Neural cell (in vitro differentiated cells): ENCODE measurements around the gene ADARB2. TPM values are rescaled to one million over a fixed set of nuclear protein-coding genes. Genes with fewer than 3 reads are reported as not detected.

ENCODE experiments used
- H2AFZ ChIP-seq: fragments of 200-600, 300-800 bp; sonication (generic), shearing (Covaris generic); 2 replicates; pipeline ENCODE4 v1.6.0; 2014; ENCODE audit warnings: low read depth, mild to moderate bottlenecking, antibody characterized with exemption, low read length, moderate library complexity
- H3F3A ChIP-seq: fragments of 200-600 bp; shearing (Covaris generic); 2 replicates; pipeline ENCODE4 v1.6.1; 2016; ENCODE audit warnings: mild to moderate bottlenecking, moderate library complexity, mixed read lengths, antibody characterized with exemption, low read length; ENCODE audit not compliant: insufficient read depth, poor library complexity, severe bottlenecking
- H3K27ac ChIP-seq: fragments of 200-600, 300-800 bp; sonication (generic), shearing (Covaris generic); 2 replicates; pipeline ENCODE4 v1.5.1; 2014; ENCODE audit warnings: mild to moderate bottlenecking, low read length, moderate library complexity
- H3K27me3 ChIP-seq: fragments of 300-800, 200-600 bp; sonication (generic), shearing (Covaris generic); 2 replicates; pipeline ENCODE4 v1.6.0; 2014; ENCODE audit warnings: mild to moderate bottlenecking, low read depth, low read length, moderate library complexity; ENCODE audit not compliant: insufficient read depth
- H3K36me3 ChIP-seq: fragments of 300-800, 200-600 bp; sonication (generic), shearing (Covaris generic); 2 replicates; pipeline ENCODE4 v1.5.1; 2014; ENCODE audit warnings: mild to moderate bottlenecking, antibody characterized with exemption, low read length, moderate library complexity; ENCODE audit not compliant: insufficient read depth
- H3K4me2 ChIP-seq: fragments of 300-800, 200-600 bp; sonication (generic), shearing (Covaris generic); 2 replicates; pipeline ENCODE4 v1.6.0; 2014; ENCODE audit warnings: mild to moderate bottlenecking, low read length
- H3K4me3 ChIP-seq: fragments of 300-800, 200-600 bp; sonication (generic), shearing (Covaris generic); 2 replicates; pipeline ENCODE4 v1.5.1; 2014; ENCODE audit warnings: mild to moderate bottlenecking, low read length, moderate library complexity
- H3K79me2 ChIP-seq: fragments of 200-600 bp; shearing (Covaris generic); replicated peaks from 2 replicates; pipeline ENCODE4 v1.6.0; 2014; ENCODE audit warnings: mild to moderate bottlenecking, low read length, moderate library complexity; ENCODE audit not compliant: insufficient read depth
- H3K9ac ChIP-seq: fragments of 300-800, 200-600 bp; sonication (generic), shearing (Covaris generic); 2 replicates; pipeline ENCODE4 v1.6.1; 2016; ENCODE audit warnings: mild to moderate bottlenecking, low read length, mixed read lengths
- H3K9me2 ChIP-seq: fragments of 200-600 bp; shearing (Covaris generic); 2 replicates; pipeline ENCODE4 v1.6.1; 2016; ENCODE audit warnings: mild to moderate bottlenecking, low read length, mixed read lengths; ENCODE audit not compliant: insufficient read depth
- H3K9me3 ChIP-seq: fragments of 200-600, 300-800 bp; sonication (generic), shearing (Covaris generic); 2 replicates; pipeline ENCODE4 v1.6.1; 2016; ENCODE audit warnings: mild to moderate bottlenecking, mixed run types, low read length, moderate library complexity, mixed read lengths
- H4K20me1 ChIP-seq: fragments of 200-600 bp; shearing (Covaris generic); 2 replicates; pipeline ENCODE4 v1.6.1; 2016; ENCODE audit warnings: mild to moderate bottlenecking, mixed run types; ENCODE audit not compliant: insufficient read depth
- CTCF ChIP-seq: fragments of 450-650 bp; IDR thresholded peaks from 2 replicates; pipeline ENCODE4 v1.5.1; 2014; ENCODE audit warnings: antibody characterized with exemption, mild to moderate bottlenecking, moderate library complexity; ENCODE audit not compliant: poor library complexity, severe bottlenecking
- EP300 ChIP-seq: fragments of 450-650 bp; conservative IDR thresholded peaks from 2 replicates; pipeline ENCODE4 v1.6.1; 2014; ENCODE audit warnings: antibody characterized with exemption, mild to moderate bottlenecking, moderate library complexity; ENCODE audit not compliant: poor library complexity, severe bottlenecking
- EZH2 ChIP-seq: fragments of 200-600, 300-800 bp; shearing (Covaris generic), sonication (generic); IDR thresholded peaks from 2 replicates; pipeline ENCODE4 v1.6.1; 2014; ENCODE audit warnings: antibody characterized with exemption, low read length, borderline replicate concordance, mild to moderate bottlenecking; ENCODE audit not compliant: insufficient read depth, poor library complexity, severe bottlenecking
- MXI1 ChIP-seq: fragments of 450-650 bp; conservative IDR thresholded peaks from 2 replicates; pipeline ENCODE4 v1.6.1; 2014; ENCODE audit warnings: antibody characterized with exemption, mild to moderate bottlenecking; ENCODE audit not compliant: poor library complexity, severe bottlenecking
- POLR2AphosphoS5 ChIP-seq: IDR thresholded peaks from 2 replicates; pipeline ENCODE4 v1.6.1; 2012
- RAD21 ChIP-seq: fragments of 450-650 bp; conservative IDR thresholded peaks from 2 replicates; pipeline ENCODE4 v1.6.1; 2014; ENCODE audit warnings: antibody characterized with exemption, mild to moderate bottlenecking, moderate library complexity
- SMC3 ChIP-seq: fragments of 450-650 bp; conservative IDR thresholded peaks from 2 replicates; pipeline ENCODE4 v1.6.1; 2014; ENCODE audit warnings: antibody characterized with exemption, mild to moderate bottlenecking, moderate library complexity; ENCODE audit not compliant: poor library complexity
- TAF1 ChIP-seq: IDR thresholded peaks from 2 replicates; pipeline ENCODE4 v1.6.1; 2012; ENCODE audit warnings: low read depth
- polyA plus RNA-seq: library from polyadenylated mRNA; depleted of rRNA; stranded (reverse); fragments of >200 nt; gene quantifications from 2 replicates; pipeline ENCODE4 v1.2.3, GENCODE V29; 2014
- TF ChIP-seq, protein P1 (sequence below): IDR thresholded peaks from 2 replicates; pipeline ENCODE4 v1.6.1; 2012; ENCODE audit warnings: borderline replicate concordance

ADARB2 gene
- polyA plus RNA-seq, 1 donor from 2014 or later = 3.6 TPM

- TF ChIP-seq POLR2AphosphoS5 (no peak), RAD21 (no peak), EP300 (no peak), CTCF (no peak), EZH2 (no peak), MXI1 (no peak), TAF1 (no peak), SMC3 (no peak)
- TF ChIP-seq, protein P1, sequence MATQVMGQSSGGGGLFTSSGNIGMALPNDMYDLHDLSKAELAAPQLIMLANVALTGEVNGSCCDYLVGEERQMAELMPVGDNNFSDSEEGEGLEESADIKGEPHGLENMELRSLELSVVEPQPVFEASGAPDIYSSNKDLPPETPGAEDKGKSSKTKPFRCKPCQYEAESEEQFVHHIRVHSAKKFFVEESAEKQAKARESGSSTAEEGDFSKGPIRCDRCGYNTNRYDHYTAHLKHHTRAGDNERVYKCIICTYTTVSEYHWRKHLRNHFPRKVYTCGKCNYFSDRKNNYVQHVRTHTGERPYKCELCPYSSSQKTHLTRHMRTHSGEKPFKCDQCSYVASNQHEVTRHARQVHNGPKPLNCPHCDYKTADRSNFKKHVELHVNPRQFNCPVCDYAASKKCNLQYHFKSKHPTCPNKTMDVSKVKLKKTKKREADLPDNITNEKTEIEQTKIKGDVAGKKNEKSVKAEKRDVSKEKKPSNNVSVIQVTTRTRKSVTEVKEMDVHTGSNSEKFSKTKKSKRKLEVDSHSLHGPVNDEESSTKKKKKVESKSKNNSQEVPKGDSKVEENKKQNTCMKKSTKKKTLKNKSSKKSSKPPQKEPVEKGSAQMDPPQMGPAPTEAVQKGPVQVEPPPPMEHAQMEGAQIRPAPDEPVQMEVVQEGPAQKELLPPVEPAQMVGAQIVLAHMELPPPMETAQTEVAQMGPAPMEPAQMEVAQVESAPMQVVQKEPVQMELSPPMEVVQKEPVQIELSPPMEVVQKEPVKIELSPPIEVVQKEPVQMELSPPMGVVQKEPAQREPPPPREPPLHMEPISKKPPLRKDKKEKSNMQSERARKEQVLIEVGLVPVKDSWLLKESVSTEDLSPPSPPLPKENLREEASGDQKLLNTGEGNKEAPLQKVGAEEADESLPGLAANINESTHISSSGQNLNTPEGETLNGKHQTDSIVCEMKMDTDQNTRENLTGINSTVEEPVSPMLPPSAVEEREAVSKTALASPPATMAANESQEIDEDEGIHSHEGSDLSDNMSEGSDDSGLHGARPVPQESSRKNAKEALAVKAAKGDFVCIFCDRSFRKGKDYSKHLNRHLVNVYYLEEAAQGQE = no peak
- no peaks in the 10 kb centered on the region for H3F3A ChIP-seq
- no peaks in the 10 kb centered on the region for H4K20me1 ChIP-seq
- no peaks in the 10 kb centered on the region for H3K9me3 ChIP-seq
- no peaks in the 10 kb centered on the region for H3K79me2 ChIP-seq
- H3K9ac ChIP-seq = no peak overlapping the region
- H3K9me2 ChIP-seq = no peaks in the 10 kb centered on the region
- no peaks in the 10 kb centered on the region for H3K27me3 ChIP-seq
- no peak overlapping the region for H3K4me2 ChIP-seq
- H3K4me3 ChIP-seq = no peak overlapping the region
- H2AFZ ChIP-seq = no peak overlapping the region
- H3K27ac ChIP-seq = no peak overlapping the region
- H3K36me3 ChIP-seq = no peaks in the 10 kb centered on the region
Observed at GRCh38 chr10:1715821-1716220, 21.5 kb downstream of the ADARB2 start.

- Histone ChIP-seq H3K36me3 (no peaks in the 10 kb centered on the region), H3K4me2 (no peak overlapping the region), H3K27ac (no peak overlapping the region), H3K9ac (no peak overlapping the region), H3K9me2 (no peaks in the 10 kb centered on the region), H3K4me3 (no peak overlapping the region), H3K79me2 (no peaks in the 10 kb centered on the region), H4K20me1 (no peaks in the 10 kb centered on the region), H3K27me3 (no peaks in the 10 kb centered on the region), H3F3A (no peaks in the 10 kb centered on the region), H3K9me3 (no peaks in the 10 kb centered on the region), H2AFZ (no peak overlapping the region)
- TF ChIP-seq CTCF (no peak), MXI1 (no peak), TAF1 (no peak), SMC3 (no peak), RAD21 (no peak), EP300 (no peak), EZH2 (no peak), POLR2AphosphoS5 (no peak)
- TF ChIP-seq, protein P1 = no peak
Observed at GRCh38 chr10:1712944-1713671, 24.2 kb downstream of the ADARB2 start.
